Activated CD8-positive, alpha-beta memory T cell treated with anti-CD3 and anti-CD28 coated beads, Interleukin-2, amount 50 U/mL, for 1 hour (primary cell): Measurements from ENCODE around the gene GALNT2.

Source experiments
- DNase-seq: peaks from one replicate; pipeline ENCODE4 v3.0.0-alpha.2; 2020; ENCODE audit errors: extremely low read depth

GALNT2 gene

DNA sequence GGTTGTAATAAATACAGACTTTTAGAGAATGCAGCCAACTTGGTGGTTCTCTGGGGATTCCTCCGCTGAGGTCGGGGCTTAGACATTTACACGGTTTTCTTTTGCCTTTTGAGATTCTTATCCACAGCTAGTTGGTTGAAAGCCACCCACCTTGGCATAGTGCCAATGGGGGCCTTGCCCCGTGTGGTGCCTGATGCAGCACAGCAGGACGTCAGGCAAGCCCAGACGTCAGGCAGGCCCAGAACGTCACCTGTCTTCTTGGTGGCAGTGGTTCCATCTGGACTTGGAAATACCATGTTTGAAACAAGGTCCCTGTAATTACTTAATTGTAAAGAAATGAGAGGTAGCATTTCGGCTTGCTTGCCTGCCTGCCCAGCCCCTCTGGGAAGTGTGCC, 78.5 kb downstream of the GALNT2 start:
- no peak for DNase-seq

DNA sequence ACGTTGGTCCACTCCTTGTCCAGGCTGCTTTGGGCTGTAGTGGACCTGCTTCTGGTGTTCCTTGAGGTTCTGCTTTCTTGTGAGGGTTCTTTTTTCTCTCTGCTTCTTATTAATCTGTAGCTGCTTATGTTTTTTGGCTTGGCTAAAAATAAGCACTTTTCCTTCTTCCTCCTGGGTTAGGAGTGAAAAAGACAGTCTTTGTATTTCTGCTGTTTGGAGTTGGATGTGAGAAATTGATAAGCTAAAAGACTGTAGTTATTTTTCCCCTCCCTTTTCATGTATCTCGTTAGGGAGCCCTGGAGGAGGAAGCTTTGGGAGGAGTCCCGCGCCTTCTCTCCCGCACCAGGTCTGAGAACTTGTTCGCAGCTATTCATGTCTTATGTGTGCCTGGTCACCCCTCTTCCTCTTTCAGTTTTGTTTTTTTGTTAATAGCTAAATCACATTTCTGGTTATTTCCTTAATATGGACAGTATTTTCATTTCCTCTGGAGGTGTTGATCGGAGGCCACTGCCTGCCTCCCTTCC, 79.0 kb downstream of the GALNT2 start:
- no peak for DNase-seq

DNA sequence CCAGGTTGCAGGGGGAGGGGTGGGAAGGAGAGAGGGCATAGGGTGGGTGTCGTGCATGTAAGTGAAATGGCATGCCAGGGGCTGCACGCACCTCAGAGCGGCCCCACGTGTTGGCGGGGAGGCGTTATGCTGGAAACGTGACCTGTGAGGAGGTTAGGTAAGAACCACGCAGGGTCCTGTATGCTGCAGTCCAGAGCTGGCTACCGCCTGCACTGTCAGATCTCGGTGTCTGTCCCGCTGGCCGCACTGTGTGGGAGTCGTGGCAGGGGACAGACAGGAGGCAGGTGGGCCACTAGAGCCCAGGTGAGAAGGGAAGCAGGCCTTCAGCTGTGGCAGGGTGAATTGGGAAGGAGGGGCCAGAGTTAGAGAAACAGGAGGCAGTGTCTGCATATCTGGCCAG, 79.7 kb downstream of the GALNT2 start:
- DNase-seq = no peak

- DNase-seq = no peak
These were observed 80.5 kb downstream of the GALNT2 start for GRCh38 chr1:230147253-230148125.

DNA sequence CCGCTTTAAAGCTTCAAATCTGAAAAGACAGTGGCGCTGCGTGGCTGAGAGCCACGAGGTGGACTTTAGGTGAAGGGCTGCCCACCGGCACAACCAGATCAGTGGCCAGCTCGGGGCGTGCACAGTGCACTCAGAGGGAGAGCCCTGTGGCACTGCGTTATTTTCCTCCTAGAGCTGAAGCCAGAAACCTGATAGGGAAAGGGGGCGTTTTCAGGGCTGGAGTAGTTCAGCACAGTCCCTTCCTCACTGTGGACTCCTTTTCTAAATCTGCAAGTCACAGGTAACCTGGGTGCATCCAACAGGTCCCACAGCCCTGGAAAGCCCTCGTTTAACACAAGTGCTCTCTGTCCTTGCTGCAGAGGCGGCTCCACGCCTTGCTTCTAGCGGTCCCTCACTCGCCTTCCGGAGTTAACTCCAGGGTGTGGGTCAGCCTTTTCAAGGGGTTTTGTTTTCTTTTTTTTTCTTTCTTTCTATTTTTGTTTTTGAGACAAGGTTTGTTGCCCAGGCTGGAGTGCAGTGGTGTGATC, 81.2 kb downstream of the GALNT2 start:
- no peak for DNase-seq

- no peak for DNase-seq
These were observed 81.9 kb downstream of the GALNT2 start for GRCh38 chr1:230148768-230149469.

DNA sequence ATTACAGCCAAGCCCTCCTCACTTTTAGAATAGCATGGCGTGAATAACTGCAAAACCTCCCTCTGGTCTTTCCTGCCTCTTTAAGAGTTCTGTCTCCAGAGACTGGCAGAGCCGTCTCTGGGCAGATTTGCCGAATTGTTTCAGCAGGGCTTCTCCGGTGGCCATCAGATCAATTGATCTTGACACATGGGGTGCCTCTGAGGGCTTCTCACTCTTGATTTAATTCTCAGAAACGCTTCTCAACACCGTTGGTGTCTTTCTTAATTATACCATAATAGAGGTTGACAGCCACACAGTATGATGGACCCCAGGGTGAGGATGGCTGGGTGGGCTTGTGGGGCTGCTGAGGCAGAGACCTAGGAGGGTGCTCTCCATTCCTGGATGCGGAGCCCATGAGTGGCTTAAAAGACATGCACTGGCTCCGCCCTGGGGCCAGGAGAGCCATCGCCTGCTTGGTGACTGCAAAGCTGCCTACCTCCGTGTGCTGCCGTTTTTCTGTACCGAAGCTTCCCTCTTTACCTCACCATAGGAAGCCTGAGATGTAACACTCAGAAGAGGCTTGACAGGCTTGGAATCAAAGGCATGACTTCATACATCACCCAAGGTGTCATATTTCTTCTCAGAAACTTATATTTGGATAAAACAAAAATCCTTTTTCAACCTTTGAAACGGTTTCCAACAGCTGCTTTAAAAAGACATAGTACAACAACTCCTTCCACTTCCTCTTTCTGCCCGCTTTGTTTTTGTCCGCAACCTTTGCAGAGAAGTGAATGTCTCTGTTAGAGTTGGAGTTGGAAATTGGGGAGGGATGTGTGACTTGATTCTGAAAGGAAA, 82.9 kb downstream of the GALNT2 start:
- DNase-seq = no peak

DNA sequence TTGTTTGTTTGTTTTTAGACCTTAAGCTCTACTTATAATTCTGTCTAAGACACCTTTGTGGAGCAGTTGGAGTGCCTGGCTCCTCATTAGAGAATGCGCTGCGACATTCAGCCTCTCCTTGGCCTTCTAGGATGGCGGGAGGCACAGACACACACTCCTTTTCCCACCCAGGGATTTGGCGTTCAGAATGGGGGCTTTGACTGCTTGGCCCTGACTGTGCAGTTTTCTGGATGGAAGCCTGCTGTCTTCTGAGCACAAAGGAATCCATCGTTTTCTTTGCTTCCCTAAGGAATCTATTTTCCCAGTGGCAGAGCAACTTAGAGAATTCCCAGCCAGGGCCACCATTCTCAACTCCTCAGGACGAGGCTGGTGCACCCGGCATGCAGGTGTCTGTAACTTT, 83.6 kb downstream of the GALNT2 start:
- no peak for DNase-seq

DNA sequence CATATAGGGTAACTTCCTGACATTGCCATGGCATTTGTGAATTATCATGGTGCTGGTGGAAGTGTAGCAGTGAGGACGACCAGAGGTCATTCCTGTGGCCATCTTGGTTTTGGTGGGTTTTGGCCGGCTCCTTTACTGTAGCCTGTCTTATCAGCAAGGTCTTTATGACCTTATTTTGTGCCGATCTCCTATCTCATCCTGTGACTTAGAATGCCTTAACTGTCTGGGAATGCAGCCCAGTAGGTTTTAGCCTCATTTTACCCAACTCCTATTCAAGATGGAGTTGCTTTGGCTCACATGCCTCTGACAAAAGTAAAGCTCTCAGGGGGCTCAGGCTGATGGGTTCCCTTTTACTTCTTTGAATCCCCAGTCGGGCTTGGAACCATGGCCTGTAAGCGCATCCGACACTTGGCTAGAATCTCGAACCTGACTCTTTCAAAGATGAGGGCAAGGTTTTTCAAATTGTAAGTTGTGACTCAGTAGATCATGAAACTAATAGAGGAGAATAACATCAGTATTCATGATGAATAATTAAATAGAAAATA, 85.0 kb downstream of the GALNT2 start:
- no peak for DNase-seq

- DNase-seq = no peak
These were observed 86.0 kb downstream of the GALNT2 start for GRCh38 chr1:230152999-230153398.

DNA sequence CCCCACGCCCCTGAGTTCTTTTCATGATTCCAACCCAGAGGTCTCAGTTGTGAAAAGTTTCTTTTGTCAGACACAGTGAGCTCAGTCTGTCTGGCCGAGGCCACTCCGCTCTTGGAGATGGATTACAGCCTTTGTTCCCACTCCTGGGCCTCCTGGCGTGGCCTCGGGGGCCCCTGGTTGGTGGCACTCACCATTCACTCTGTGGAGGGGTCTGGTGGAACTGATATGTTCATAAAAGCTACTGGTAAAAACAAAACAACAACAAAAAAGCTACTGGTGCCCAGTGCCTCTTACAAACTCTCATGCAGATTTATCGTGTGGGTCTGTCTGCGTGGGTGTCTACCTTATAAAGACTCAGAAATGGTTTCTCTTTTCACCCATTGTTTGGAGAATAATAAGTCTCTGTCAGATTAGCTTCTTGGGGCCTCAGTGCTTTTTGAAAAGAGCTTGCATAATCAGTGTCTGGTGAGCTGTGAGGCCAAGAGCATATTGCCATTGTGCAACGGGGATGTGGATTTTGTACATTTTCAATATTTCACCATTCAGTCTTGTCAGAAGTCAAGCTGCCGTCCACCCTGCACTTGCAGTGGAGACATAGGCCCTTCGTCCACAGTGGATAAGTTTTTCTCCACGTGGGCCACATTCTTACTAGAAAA, 86.7 kb downstream of the GALNT2 start:
- DNase-seq = no peak

DNA sequence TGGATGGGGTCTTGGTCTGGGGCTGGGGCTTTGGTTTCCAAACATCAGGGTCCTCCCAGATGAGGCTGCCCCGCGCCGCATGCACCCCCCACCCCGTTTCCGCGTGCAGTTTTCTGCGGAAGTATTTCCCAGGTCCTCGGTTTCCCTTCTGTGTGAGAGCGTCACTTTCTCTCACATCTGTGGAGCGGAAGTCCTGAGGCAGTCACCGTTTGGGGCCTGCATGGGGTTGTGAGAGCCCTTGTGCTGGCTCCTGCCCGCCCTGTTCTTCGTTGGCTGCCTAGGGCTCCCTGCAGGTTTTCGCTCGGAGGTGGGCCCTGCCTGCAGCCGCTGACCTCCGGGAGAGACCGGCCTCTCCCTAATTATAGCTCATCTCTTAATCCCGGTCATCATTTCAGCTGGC, 88.0 kb downstream of the GALNT2 start:
- DNase-seq = no peak

- no peak for DNase-seq
These were observed 89.0 kb downstream of the GALNT2 start for GRCh38 chr1:230156068-230156467.

GRCh38 chr1:230156536-230156935, 89.5 kb downstream of the GALNT2 start:
- no peak for DNase-seq

- no peak for DNase-seq
These were observed 90.7 kb downstream of the GALNT2 start for GRCh38 chr1:230157420-230158390.

GRCh38 chr1:230158415-230159291, 91.6 kb downstream of the GALNT2 start:
- DNase-seq = no peak

DNA sequence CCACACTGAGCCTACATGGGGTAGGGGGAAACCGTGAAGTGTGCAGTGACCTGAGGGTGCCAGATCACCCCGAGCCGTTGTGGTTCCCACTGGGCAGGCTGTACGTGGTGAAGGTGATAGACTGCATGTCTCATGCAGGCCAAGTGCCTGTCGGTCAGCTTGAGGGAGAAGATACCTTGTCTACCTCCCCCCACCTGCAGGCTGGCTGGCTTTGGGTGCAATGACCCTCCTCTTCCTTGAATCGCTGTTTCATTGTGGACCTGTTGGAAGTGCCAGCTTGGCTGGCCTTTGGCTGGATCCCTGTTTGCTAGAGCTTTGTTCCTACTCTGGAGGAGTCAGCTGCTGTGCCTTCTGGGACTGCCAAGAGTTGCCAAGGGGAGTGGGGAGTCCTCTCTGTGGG, 92.5 kb downstream of the GALNT2 start:
- no peak for DNase-seq

DNA sequence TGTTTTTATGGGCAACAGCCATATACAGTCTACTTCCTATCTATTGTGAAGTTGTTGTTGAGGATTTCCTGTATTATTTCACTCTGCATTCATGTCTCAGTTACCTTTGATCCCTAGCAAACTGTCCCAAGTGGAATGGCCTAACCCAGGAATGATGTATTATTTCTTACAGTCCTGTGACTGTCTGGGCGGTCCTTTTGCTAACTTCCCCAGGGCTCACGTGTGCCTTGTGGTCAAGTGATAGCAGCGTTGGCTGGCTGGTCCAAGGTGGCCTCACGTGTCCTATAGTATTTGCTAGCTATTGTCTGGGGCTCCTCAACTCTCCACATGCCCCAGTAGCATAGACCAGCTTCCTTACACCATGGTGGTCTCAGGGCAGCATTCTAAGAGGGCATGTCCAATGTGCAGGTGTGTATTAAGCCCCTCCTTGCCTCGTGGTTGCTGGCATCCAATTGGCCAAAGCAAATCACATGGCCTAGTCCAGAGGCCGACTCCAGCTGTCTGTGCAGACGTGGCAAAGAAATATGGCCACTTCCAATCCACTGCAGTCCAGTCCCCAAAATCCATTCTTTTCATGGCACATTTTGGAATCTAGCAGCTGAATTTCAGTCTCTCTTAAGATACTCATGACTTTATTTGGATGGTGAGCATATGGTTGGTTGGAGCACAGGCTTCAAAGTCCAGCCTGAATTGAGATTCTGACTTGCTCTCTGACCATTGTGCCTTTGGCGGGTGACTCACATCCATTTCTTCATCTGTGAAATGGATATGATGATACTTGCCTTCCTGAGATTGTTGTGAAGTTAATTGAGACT, 94.1 kb downstream of the GALNT2 start:
- no peak for DNase-seq
